Neural cell (in vitro differentiated cells): Measurements from ENCODE around the gene SIGLEC6.

ENCODE experiments used
- CTCF ChIP-seq: fragments of 450-650 bp; IDR thresholded peaks from 2 replicates; pipeline ENCODE4 v1.5.1; 2014; ENCODE audit warnings: antibody characterized with exemption, mild to moderate bottlenecking, moderate library complexity; ENCODE audit not compliant: poor library complexity, severe bottlenecking
- EZH2 ChIP-seq: fragments of 200-600, 300-800 bp; shearing (Covaris generic), sonication (generic); IDR thresholded peaks from 2 replicates; pipeline ENCODE4 v1.6.1; 2014; ENCODE audit warnings: antibody characterized with exemption, low read length, borderline replicate concordance, mild to moderate bottlenecking; ENCODE audit not compliant: insufficient read depth, poor library complexity, severe bottlenecking
- MXI1 ChIP-seq: fragments of 450-650 bp; conservative IDR thresholded peaks from 2 replicates; pipeline ENCODE4 v1.6.1; 2014; ENCODE audit warnings: antibody characterized with exemption, mild to moderate bottlenecking; ENCODE audit not compliant: poor library complexity, severe bottlenecking
- POLR2AphosphoS5 ChIP-seq: IDR thresholded peaks from 2 replicates; pipeline ENCODE4 v1.6.1; 2012
- REST ChIP-seq: IDR thresholded peaks from 2 replicates; pipeline ENCODE4 v1.6.1; 2012; ENCODE audit warnings: borderline replicate concordance
- SMC3 ChIP-seq: fragments of 450-650 bp; conservative IDR thresholded peaks from 2 replicates; pipeline ENCODE4 v1.6.1; 2014; ENCODE audit warnings: antibody characterized with exemption, mild to moderate bottlenecking, moderate library complexity; ENCODE audit not compliant: poor library complexity
- TAF1 ChIP-seq: IDR thresholded peaks from 2 replicates; pipeline ENCODE4 v1.6.1; 2012; ENCODE audit warnings: low read depth

- TF ChIP-seq POLR2AphosphoS5 (no peak), CTCF (no peak), EZH2 (no peak), MXI1 (no peak), TAF1 (no peak), REST (no peak), SMC3 (no peak)
These were observed 43.0 kb downstream of the SIGLEC6 start for GRCh38 chr19:51488491-51488890.
